Mesenchymal stem cell (in vitro differentiated cells and primary cell): ENCODE results near the gene NTSR1.

Source experiments
- DNase-seq: peaks from one replicate; pipeline ENCODE4 v3.0.0-alpha.2; 2013
- H2AFZ ChIP-seq: one replicate; pipeline ENCODE4 v1.6.1; 2013; ENCODE audit warnings: low read depth, mild to moderate bottlenecking, control low read depth, inconsistent platforms, low read length, moderate library complexity
- H2AK5ac ChIP-seq: 2 replicates; pipeline ENCODE4 v1.6.1; 2013; ENCODE audit warnings: low read length, moderate library complexity, mild to moderate bottlenecking, inconsistent platforms; ENCODE audit not compliant: severe bottlenecking
- H2BK120ac ChIP-seq: one replicate; pipeline ENCODE4 v1.6.1; 2013; ENCODE audit warnings: low read depth, mild to moderate bottlenecking, inconsistent platforms, low read length, moderate library complexity
- H2BK12ac ChIP-seq, 2 experiments: one replicate each; pipeline ENCODE4 v1.6.1; 2013; ENCODE audit warnings: inconsistent platforms in 2 of 2, low read length in 2 of 2, mild to moderate bottlenecking in 2 of 2, moderate library complexity in 2 of 2, control low read depth in 1 of 2
- H2BK15ac ChIP-seq: one replicate; pipeline ENCODE4 v1.6.1; 2013; ENCODE audit warnings: mild to moderate bottlenecking, low read depth, inconsistent platforms; ENCODE audit not compliant: poor library complexity, severe bottlenecking
- H2BK5ac ChIP-seq: 2 replicates; pipeline ENCODE4 v1.6.1; 2013; ENCODE audit warnings: low read depth, mild to moderate bottlenecking, low read length, control low read depth, inconsistent platforms; ENCODE audit not compliant: poor library complexity, severe bottlenecking
- H3K14ac ChIP-seq, 2 experiments: one replicate each; pipeline ENCODE4 v1.6.1; 2013; ENCODE audit warnings: inconsistent platforms in 2 of 2, low read length in 2 of 2, control low read depth in 1 of 2, mild to moderate bottlenecking in 1 of 2, moderate library complexity in 1 of 2
- H3K18ac ChIP-seq, 2 experiments: one replicate each; pipeline ENCODE4 v1.6.1; 2013; ENCODE audit warnings: inconsistent platforms in 2 of 2, low read length in 2 of 2, control low read depth in 1 of 2, low read depth in 1 of 2, mild to moderate bottlenecking in 1 of 2
- H3K23ac ChIP-seq, 2 experiments: one replicate each; pipeline ENCODE4 v1.6.1; 2013; ENCODE audit warnings: inconsistent platforms in 2 of 2, low read length in 2 of 2, mild to moderate bottlenecking in 2 of 2, moderate library complexity in 2 of 2, control low read depth in 1 of 2
- H3K27ac ChIP-seq: 2 replicates; pipeline ENCODE4 v1.5.1; 2013; ENCODE audit warnings: mild to moderate bottlenecking, moderate library complexity, low read length, control low read depth, inconsistent platforms; ENCODE audit not compliant: poor library complexity, severe bottlenecking
- H3K27me3 ChIP-seq, 2 experiments: 2 replicates each; pipeline versions ENCODE4 v1.6.1 to v1.7.0; 2013; ENCODE audit warnings: low read length in 2 of 2, mild to moderate bottlenecking in 2 of 2, moderate library complexity in 2 of 2, control low read depth in 1 of 2, inconsistent platforms in 1 of 2; ENCODE audit not compliant: control insufficient read depth in 1 of 2, insufficient read depth in 1 of 2
- H3K36me3 ChIP-seq, 2 experiments: 2 replicates each; pipeline versions ENCODE4 v1.6.1 to v1.7.0; 2013; ENCODE audit warnings: low read length in 2 of 2, control low read depth in 1 of 2, inconsistent platforms in 1 of 2, low read depth in 1 of 2, mild to moderate bottlenecking in 1 of 2; ENCODE audit not compliant: insufficient read depth in 2 of 2, control insufficient read depth in 1 of 2
- H3K4ac ChIP-seq, 2 experiments: one replicate each; pipeline ENCODE4 v1.6.1; 2013; ENCODE audit warnings: inconsistent platforms in 2 of 2, low read length in 2 of 2, mild to moderate bottlenecking in 2 of 2, moderate library complexity in 2 of 2, control low read depth in 1 of 2, low read depth in 1 of 2
- H3K4me1 ChIP-seq: 2 replicates; pipeline ENCODE4 v1.6.1; 2013; ENCODE audit warnings: low read depth, low read length, control low read depth; ENCODE audit not compliant: control insufficient read depth, insufficient read depth
- H3K4me2 ChIP-seq: 2 replicates; pipeline ENCODE4 v1.6.1; 2013; ENCODE audit warnings: low read length, mild to moderate bottlenecking, inconsistent platforms; ENCODE audit not compliant: poor library complexity, severe bottlenecking
- H3K4me3 ChIP-seq, 2 experiments: 2 replicates each; pipeline versions ENCODE4 v1.5.1 to v1.7.0; 2013; ENCODE audit warnings: low read length in 2 of 2, mild to moderate bottlenecking in 2 of 2, control low read depth in 1 of 2, low read depth in 1 of 2; ENCODE audit not compliant: insufficient read depth in 1 of 2
- H3K79me1 ChIP-seq: replicated peaks from 2 replicates; pipeline ENCODE4 v1.6.1; 2013; ENCODE audit warnings: mild to moderate bottlenecking, control low read depth, low read length, inconsistent platforms; ENCODE audit not compliant: poor library complexity, severe bottlenecking
- H3K9ac ChIP-seq: 2 replicates; pipeline ENCODE4 v1.7.0; 2013; ENCODE audit warnings: mild to moderate bottlenecking, low read length, moderate library complexity
- H3K9me3 ChIP-seq: 2 replicates; pipeline ENCODE4 v1.7.0; 2013; ENCODE audit warnings: mild to moderate bottlenecking, low read length; ENCODE audit not compliant: control insufficient read depth
- H4K8ac ChIP-seq: one replicate; pipeline ENCODE4 v1.6.1; 2013; ENCODE audit warnings: inconsistent platforms, mild to moderate bottlenecking, low read length, moderate library complexity
- H4K91ac ChIP-seq: one replicate; pipeline ENCODE4 v1.6.1; 2013; ENCODE audit warnings: mild to moderate bottlenecking, low read length, inconsistent platforms
- WGBS: methylation state at CpG from one replicate; pipeline ENCODE4 v1.1.7; 2013; ENCODE audit warnings: mixed read lengths; 5-methylcytosine and 5-hydroxymethylcytosine counted together

Gene NTSR1

DNA sequence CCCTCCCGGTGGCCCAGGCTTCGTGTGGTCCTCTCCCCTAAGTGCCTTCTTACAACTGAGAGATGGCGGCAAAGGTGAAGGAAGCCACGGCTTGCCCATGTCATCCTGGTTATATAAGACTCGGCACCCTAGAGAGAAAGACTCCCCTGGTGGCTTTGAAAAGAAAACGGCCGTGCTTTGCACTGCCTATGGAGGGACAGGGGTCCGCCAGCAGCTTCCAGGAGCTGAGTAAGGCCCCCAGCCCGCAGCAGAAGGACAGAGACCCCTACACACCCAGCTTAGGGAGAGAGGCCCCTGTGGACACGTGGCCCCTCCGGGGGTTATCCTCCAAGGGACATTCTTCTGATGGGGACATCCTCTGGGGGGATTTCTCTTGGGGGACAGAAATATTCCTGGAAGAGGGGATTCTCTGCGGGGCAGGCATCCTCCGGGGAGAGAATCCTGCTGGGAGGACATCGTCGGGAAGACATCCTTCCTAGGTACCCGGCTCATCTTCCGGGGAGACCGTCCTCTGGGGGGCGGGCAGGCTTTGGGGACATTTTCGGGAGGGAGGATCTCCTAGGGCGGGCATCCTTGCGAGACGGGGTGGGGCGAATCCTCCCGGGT lies 95.5 kb downstream of the NTSR1 start:
- Histone ChIP-seq H3K4me2 (peak overlapping the region; percentile 56), H2AFZ (peak overlapping the region; percentile 18), H3K23ac (peak overlapping the region in 1 of 2 experiments; percentile 87), H3K4ac (peak overlapping the region in 1 of 2 experiments; percentile 72), H3K27ac (no peak overlapping the region), H2BK12ac (peak overlapping the region in 1 of 2 experiments; percentile 32), H2BK15ac (peak overlapping the region; percentile 26), H3K4me1 (peaks cover 23% of the 10 kb centered on the region), H3K9ac (peak overlapping the region; percentile 51), H4K91ac (peak overlapping the region; percentile 18), H3K18ac (no peak overlapping the region), H4K8ac (peak overlapping the region; percentile 70), H2BK5ac (no peak overlapping the region), H3K9me3 (no peaks in the 10 kb centered on the region), H2BK120ac (peak overlapping the region; percentile 29), H3K36me3 (peaks cover 45 to 49% of the 10 kb centered on the region in 2 experiments), H3K4me3 (peak overlapping the region; percentile 51 to 70), H3K79me1 (peaks cover 22% of the 10 kb centered on the region), H2AK5ac (no peak overlapping the region), H3K14ac (no peak overlapping the region), H3K27me3 (no peaks in the 10 kb centered on the region)
- WGBS, result 33% methylated on average over 18 of the region's 25 CpGs
- DNase-seq, result no peak

- peaks cover 45 to 49% of the 10 kb centered on the region in 2 experiments for H3K36me3 ChIP-seq
- peak within 1 kb of the TSS in 1 of 2 experiments; percentile 96 for H3K23ac ChIP-seq
- H4K8ac ChIP-seq, result peak within 1 kb of the TSS; percentile 93
- under 1% methylated on average over 32 of the region's 77 CpGs for WGBS
- H3K18ac ChIP-seq, result peak within 1 kb of the TSS; percentile 90 to 99
- H2AFZ ChIP-seq, result peak within 1 kb of the TSS; percentile 75
- peak within 1 kb of the TSS; percentile 67 for H2BK120ac ChIP-seq
- peak within 1 kb of the TSS; percentile 70 for H2BK5ac ChIP-seq
- peak within 1 kb of the TSS in 1 of 2 experiments; percentile 34 for H2BK12ac ChIP-seq
- H3K9me3 ChIP-seq, result no peaks in the 10 kb centered on the region
- no peak within 1 kb of the TSS for H2AK5ac ChIP-seq
- peak within 1 kb of the TSS; percentile 91 for H4K91ac ChIP-seq
- no peaks in the 10 kb centered on the region for H3K27me3 ChIP-seq
- peak within 1 kb of the TSS; percentile 70 to 75 for H3K4ac ChIP-seq
- peak; percentile 61 for DNase-seq
- no peak within 1 kb of the TSS for H3K27ac ChIP-seq
- peaks cover 20% of the 10 kb centered on the region for H3K4me1 ChIP-seq
- peak within 1 kb of the TSS; percentile 78 for H2BK15ac ChIP-seq
- H3K14ac ChIP-seq, result peak within 1 kb of the TSS in 1 of 2 experiments; percentile 98
- H3K9ac ChIP-seq, result peak within 1 kb of the TSS; percentile 86
- peak within 1 kb of the TSS; percentile 86 to 99 for H3K4me3 ChIP-seq
- peaks cover 26% of the 10 kb centered on the region for H3K79me1 ChIP-seq
- H3K4me2 ChIP-seq, result peak within 1 kb of the TSS; percentile 92
These were observed 96.1 kb downstream of the NTSR1 start, which contains the start of gene OGFR for GRCh38 chr20:62804627-62805154. OGFR (plus strand) TSS chr20:62804835; CDS start chr20:62804860, 25 bp downstream.

DNA sequence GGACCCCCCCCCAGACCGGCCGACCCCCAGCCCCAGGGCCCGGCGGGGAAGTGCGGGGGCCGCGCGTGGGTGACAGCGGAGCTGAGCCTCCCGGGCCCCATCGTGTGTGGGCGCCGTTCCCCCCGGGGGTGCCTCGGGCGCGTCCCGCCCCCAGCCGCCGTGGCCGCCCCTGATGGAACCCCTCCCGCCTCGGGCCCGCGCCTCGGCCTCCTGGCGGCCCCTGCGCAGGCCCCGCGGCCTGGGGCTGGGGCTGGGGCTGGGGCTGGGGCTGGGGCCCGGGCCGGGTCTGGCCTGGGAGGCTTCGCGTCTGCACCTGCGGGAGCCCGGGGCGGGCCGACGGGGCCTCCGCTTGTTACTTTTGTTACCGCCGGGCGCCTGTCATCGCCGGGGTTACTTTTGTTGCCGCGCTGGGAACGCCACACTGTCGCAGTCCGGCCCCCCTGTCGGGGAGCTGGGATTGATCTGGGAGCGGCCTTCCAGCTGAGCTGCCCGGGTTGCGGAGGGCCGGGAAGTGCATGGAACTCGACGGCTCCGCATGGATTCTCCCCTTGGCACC lies 96.6 kb downstream of the NTSR1 start:
- under 1% methylated on average over 48 of the region's 58 CpGs for WGBS
- Histone ChIP-seq H3K27me3 (no peaks in the 10 kb centered on the region), H3K27ac (no peak overlapping the region), H3K9ac (peak overlapping the region; percentile 86), H2BK12ac (peak overlapping the region in 1 of 2 experiments; percentile 34), H3K9me3 (no peaks in the 10 kb centered on the region), H3K79me1 (peaks cover 26% of the 10 kb centered on the region), H3K18ac (peak overlapping the region; percentile 90 to 93), H4K91ac (no peak overlapping the region), H3K14ac (peak overlapping the region in 1 of 2 experiments; percentile 86), H2AFZ (peak overlapping the region; percentile 30), H3K4me3 (peak overlapping the region; percentile 86 to 99), H4K8ac (peak overlapping the region; percentile 42), H3K4me1 (peaks cover 17% of the 10 kb centered on the region), H3K23ac (peak overlapping the region in 1 of 2 experiments; percentile 83), H2BK120ac (peak overlapping the region; percentile 67), H2BK15ac (peak overlapping the region; percentile 78), H3K36me3 (peaks cover 45 to 51% of the 10 kb centered on the region in 2 experiments), H2AK5ac (no peak overlapping the region), H3K4ac (peak overlapping the region; percentile 67 to 75), H2BK5ac (no peak overlapping the region), H3K4me2 (peak overlapping the region; percentile 92)
- peak; percentile 40 for DNase-seq
